Measurements from ENCODE around the gene EDEM2. TPM values are rescaled to one million over a fixed set of nuclear protein-coding genes. Genes with fewer than 3 reads are reported as not detected.

Gene EDEM2
- polyA plus RNA-seq, 1 donor (not counting 4 experiments of a cell fraction or from before 2014, with no cell fraction given), result 15.4 TPM

DNA sequence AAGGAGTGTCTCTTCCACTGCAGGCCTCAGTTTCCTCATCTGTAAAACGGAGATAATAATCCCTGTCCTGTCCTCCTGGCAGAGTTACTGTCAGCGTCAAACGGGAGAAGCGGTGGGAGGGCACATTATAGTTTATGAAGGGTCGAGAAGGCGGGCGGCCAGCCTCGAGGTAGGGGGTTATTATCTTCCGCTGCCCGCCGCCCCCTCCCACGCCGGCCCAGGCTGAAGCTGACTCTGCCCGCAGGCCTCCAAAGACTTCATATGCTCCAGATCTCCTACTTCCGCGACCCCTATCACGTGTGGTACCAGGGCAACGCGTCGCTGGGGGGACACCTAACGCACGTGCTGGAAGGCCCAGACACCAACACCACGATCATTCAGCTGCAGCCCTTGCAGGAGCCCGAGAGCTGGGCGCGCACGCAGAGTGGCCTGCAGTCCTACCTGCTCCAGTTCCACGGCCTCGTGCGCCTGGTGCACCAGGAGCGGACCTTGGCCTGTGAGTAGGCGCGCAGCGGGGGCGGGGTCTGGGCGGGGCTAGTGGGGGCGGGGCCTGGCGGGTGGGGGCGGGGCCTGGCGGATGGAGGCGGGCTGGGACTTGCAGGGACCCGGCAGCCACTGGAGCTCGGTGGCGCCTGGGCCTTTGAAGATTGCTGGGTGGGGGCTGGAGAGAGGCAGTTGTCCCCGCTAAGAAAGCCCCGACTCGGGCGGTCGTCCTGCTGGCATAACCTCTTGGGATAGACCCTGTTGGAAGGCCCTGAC is 27.5 kb upstream of the EDEM2 start:
- no peak overlapping the region for H3K27ac ChIP-seq (ENCODE audit: control insufficient read depth, insufficient read depth, low read length)
- H3K9me1 ChIP-seq (ENCODE audit: control insufficient read depth, extremely low read depth, insufficient read depth, low read length), result no peaks in the 10 kb centered on the region
- no peaks in the 10 kb centered on the region for H3K27me3 ChIP-seq (ENCODE audit: control insufficient read depth, extremely low read depth, insufficient read depth, low read length)
- dilution Hi-C loops (cut with MboI; ENCODE audit: extremely low pct_ligation_motif_present, low sequenced_read_pairs), result no loop called here
- H3K36me3 ChIP-seq (ENCODE audit: control insufficient read depth in 2 of 2, extremely low read depth in 1 of 2, insufficient read depth in 2 of 2, low read length in 2 of 2), result peaks cover 12 to 20% of the 10 kb centered on the region in 2 experiments
- H3K79me2 ChIP-seq (ENCODE audit: control insufficient read depth, insufficient read depth, low read length), result peaks cover 11% of the 10 kb centered on the region
- H3K4me2 ChIP-seq (ENCODE audit: control insufficient read depth, extremely low read depth, insufficient read depth, low read depth, low read length), result no peak overlapping the region
- H2AFZ ChIP-seq (ENCODE audit: control insufficient read depth, low read length), result no peak overlapping the region
- FAIRE-seq (no peak), DNase-seq (ENCODE audit: low read depth, low spot score) (no peak)
- TF ChIP-seq EZH2 (IDR thresholded peaks at IDR 0.05; ENCODE audit: low read length), result no peak
- no peak for TF ChIP-seq CTCF (optimal IDR thresholded peaks at IDR 0.05 in 1 of 3, IDR thresholded peaks at IDR 0.05 in 1 of 3, conservative IDR thresholded peaks at IDR 0.05 in 1 of 3; ENCODE audit: extremely low read depth in 1 of 3, insufficient read depth in 2 of 3, low read length in 3 of 3)
- H3K9me3 ChIP-seq (ENCODE audit: control insufficient read depth, low read depth, low read length), result no peaks in the 10 kb centered on the region
- H4K20me1 ChIP-seq (ENCODE audit: control insufficient read depth, extremely low read depth, insufficient read depth, low read length), result no peaks in the 10 kb centered on the region
- no peak overlapping the region for H3K4me3 ChIP-seq (ENCODE audit: control insufficient read depth in 2 of 3, extremely low read depth in 1 of 3, insufficient read depth in 2 of 3, low read depth in 1 of 3, low read length in 3 of 3)
- H3K4me1 ChIP-seq (ENCODE audit: control insufficient read depth, extremely low read depth, insufficient read depth, low read length), result peaks cover 25% of the 10 kb centered on the region
- no peak overlapping the region for H3K9ac ChIP-seq (ENCODE audit: control insufficient read depth, extremely low read depth, insufficient read depth, low read length)

DNA sequence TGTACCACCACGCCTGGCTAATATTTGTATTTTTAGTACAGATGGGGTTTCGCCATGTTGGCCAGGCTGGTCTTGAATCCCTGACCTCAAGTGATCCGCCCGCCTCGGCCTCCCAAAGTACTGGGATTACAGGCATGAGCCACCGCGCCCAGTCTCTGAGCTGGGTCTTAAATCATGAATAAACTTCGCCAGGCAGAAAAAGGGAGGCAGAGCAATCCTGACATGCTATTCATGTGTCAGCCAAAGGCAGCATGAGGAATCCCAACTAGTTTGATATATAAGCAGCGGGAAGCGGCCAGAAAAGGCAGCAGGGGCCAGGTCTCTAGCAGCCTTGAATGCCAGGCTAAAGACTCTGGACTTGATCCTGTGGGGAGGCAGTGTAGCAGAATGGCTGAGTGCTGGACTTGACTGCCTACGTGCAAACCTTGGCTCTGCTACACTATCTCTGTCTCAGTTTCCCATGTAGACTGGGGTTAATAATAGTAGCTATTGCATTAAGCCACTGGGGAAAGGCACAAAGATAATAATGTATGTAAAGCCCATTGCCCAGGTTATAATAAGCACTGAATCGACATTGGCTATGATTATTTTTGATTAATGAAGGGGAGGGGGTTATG is 26.5 kb upstream of the EDEM2 start:
- Histone ChIP-seq H3K9me3 (ENCODE audit: control insufficient read depth, low read depth, low read length) (no peaks in the 10 kb centered on the region), H3K27me3 (ENCODE audit: control insufficient read depth, extremely low read depth, insufficient read depth, low read length) (no peaks in the 10 kb centered on the region), H3K9ac (ENCODE audit: control insufficient read depth, extremely low read depth, insufficient read depth, low read length) (no peak overlapping the region), H3K36me3 (ENCODE audit: control insufficient read depth in 2 of 2, extremely low read depth in 1 of 2, insufficient read depth in 2 of 2, low read length in 2 of 2) (peaks cover 12 to 16% of the 10 kb centered on the region in 2 experiments), H3K4me1 (ENCODE audit: control insufficient read depth, extremely low read depth, insufficient read depth, low read length) (peaks cover 25% of the 10 kb centered on the region), H2AFZ (ENCODE audit: control insufficient read depth, low read length) (no peak overlapping the region), H3K4me3 (ENCODE audit: control insufficient read depth in 2 of 3, extremely low read depth in 1 of 3, insufficient read depth in 2 of 3, low read depth in 1 of 3, low read length in 3 of 3) (no peak overlapping the region), H3K4me2 (ENCODE audit: control insufficient read depth, extremely low read depth, insufficient read depth, low read depth, low read length) (peak overlapping the region; percentile 99), H3K79me2 (ENCODE audit: control insufficient read depth, insufficient read depth, low read length) (peaks cover 11% of the 10 kb centered on the region), H3K27ac (ENCODE audit: control insufficient read depth, insufficient read depth, low read length) (no peak overlapping the region), H3K9me1 (ENCODE audit: control insufficient read depth, extremely low read depth, insufficient read depth, low read length) (no peaks in the 10 kb centered on the region), H4K20me1 (ENCODE audit: control insufficient read depth, extremely low read depth, insufficient read depth, low read length) (no peaks in the 10 kb centered on the region)
- dilution Hi-C loops (cut with MboI; ENCODE audit: extremely low pct_ligation_motif_present, low sequenced_read_pairs), result no loop called here
- DNase-seq (ENCODE audit: low read depth, low spot score) (no peak), FAIRE-seq (no peak)
- TF ChIP-seq EZH2 (IDR thresholded peaks at IDR 0.05; ENCODE audit: low read length), result no peak
- no peak for TF ChIP-seq CTCF (optimal IDR thresholded peaks at IDR 0.05 in 1 of 3, IDR thresholded peaks at IDR 0.05 in 1 of 3, conservative IDR thresholded peaks at IDR 0.05 in 1 of 3; ENCODE audit: extremely low read depth in 1 of 3, insufficient read depth in 2 of 3, low read length in 3 of 3)

Measured in keratinocyte (primary cell).